H1 (cell line): ENCODE results near the gene KANSL1. TPM values are rescaled to one million over a fixed set of nuclear protein-coding genes. Genes with fewer than 3 reads are reported as not detected.

Source experiments
- CTCF ChIA-PET: fragments of 300-600 bp; sonication (Branson Sonifier 250); formaldehyde crosslinking; loops from one replicate; lab custom pipeline; 2021; ENCODE audit not compliant: partially characterized antibody; lab: Charles Lee
- POLR2A ChIA-PET: fragments of 300-600 bp; sonication (Branson Sonifier 250); formaldehyde crosslinking; loops from one replicate; lab custom pipeline; 2021; ENCODE audit warnings: inconsistent platforms; ENCODE audit not compliant: partially characterized antibody; lab: Charles Lee
- DNase-seq, 2 experiments: peaks; one replicate each; pipeline versions ENCODE4 v3.0.0 to v3.0.0-alpha.2; 2010 to 2022; ENCODE audit warnings: low spot score in 2 of 2, low read depth in 1 of 2, mixed read lengths in 1 of 2
- FAIRE-seq: peaks from 2 replicates; lab custom pipeline; 2011; peaks lifted over from hg19 to GRCh38; lab: Jason Lieb, UNC
- H2AFZ ChIP-seq: 2 replicates; pipeline ENCODE4 v1.8.1; 2012; ENCODE audit warnings: low read length, inconsistent platforms
- H2AK5ac ChIP-seq: 2 replicates; pipeline ENCODE4 v1.6.1; 2013; ENCODE audit warnings: low read depth, low read length
- H2BK120ac ChIP-seq: replicated peaks from 2 replicates; pipeline ENCODE3; 2013; ENCODE audit warnings: low read depth, low read length, inconsistent platforms
- H2BK12ac ChIP-seq: 2 replicates; pipeline ENCODE4 v1.6.1; 2013; ENCODE audit warnings: low read depth, low read length
- H2BK15ac ChIP-seq: 2 replicates; pipeline ENCODE4 v1.6.1; 2013; ENCODE audit warnings: low read length
- H2BK20ac ChIP-seq: 2 replicates; pipeline ENCODE4 v1.6.1; 2013; ENCODE audit warnings: low read length
- H2BK5ac ChIP-seq: 2 replicates; pipeline ENCODE4 v1.6.1; 2013; ENCODE audit warnings: low read depth, low read length
- H3K14ac ChIP-seq: 2 replicates; pipeline ENCODE4 v1.6.1; 2013; ENCODE audit warnings: inconsistent platforms; ENCODE audit not compliant: insufficient read length
- H3K18ac ChIP-seq: 2 replicates; pipeline ENCODE4 v1.6.1; 2013; ENCODE audit warnings: low read length; ENCODE audit errors: extremely low read depth
- H3K23ac ChIP-seq: 2 replicates; pipeline ENCODE4 v1.6.1; 2013; ENCODE audit warnings: inconsistent platforms; ENCODE audit not compliant: insufficient read length
- H3K23me2 ChIP-seq: 2 replicates; pipeline ENCODE4 v1.6.1; 2013; ENCODE audit warnings: low read depth, low read length
- H3K27ac ChIP-seq: 2 replicates; pipeline ENCODE4 v1.6.1; 2011; ENCODE audit warnings: low read depth, low read length, inconsistent platforms
- H3K27me3 ChIP-seq, 4 experiments: replicated peaks in 1 of 4; 1 replicate in 1 of 4; 2 replicates in 3 of 4; pipeline versions ENCODE4 v1.6.1 to v1.8.1; 2011 to 2013; ENCODE audit warnings: low read length in 3 of 4, mild to moderate bottlenecking in 3 of 4, inconsistent platforms in 2 of 4, mixed read lengths in 2 of 4, moderate library complexity in 1 of 4; ENCODE audit not compliant: control insufficient read depth in 3 of 4, insufficient read depth in 3 of 4; ENCODE audit errors: extremely low read depth in 1 of 4
- H3K36me3 ChIP-seq, 4 experiments: 2 replicates each; pipeline versions ENCODE4 v1.6.1 to v1.8.1; 2011 to 2013; ENCODE audit warnings: mild to moderate bottlenecking in 4 of 4, low read length in 3 of 4, moderate library complexity in 2 of 4, control low read depth in 1 of 4, inconsistent platforms in 1 of 4; ENCODE audit not compliant: insufficient read depth in 4 of 4, control insufficient read depth in 2 of 4
- H3K4ac ChIP-seq: replicated peaks from 2 replicates; pipeline ENCODE3; 2013; ENCODE audit warnings: low read length, low read depth, mixed read lengths, inconsistent platforms; ENCODE audit not compliant: insufficient read length
- H3K4me1 ChIP-seq, 4 experiments: replicated peaks in 1 of 4; 1 replicate in 1 of 4; 2 replicates in 3 of 4; pipeline versions ENCODE4 v1.6.1 to v1.8.1; 2011 to 2013; ENCODE audit warnings: low read length in 3 of 4, inconsistent platforms in 2 of 4, mixed read lengths in 1 of 4; ENCODE audit not compliant: insufficient read depth in 4 of 4, control insufficient read depth in 3 of 4
- H3K4me2 ChIP-seq, 2 experiments: 2 replicates each; pipeline versions ENCODE4 v1.6.1 to v1.8.1; 2011 to 2013; ENCODE audit warnings: low read depth in 2 of 2, low read length in 2 of 2, control low read depth in 1 of 2, inconsistent platforms in 1 of 2, mild to moderate bottlenecking in 1 of 2; ENCODE audit not compliant: insufficient read depth in 1 of 2
- H3K4me3 ChIP-seq, 4 experiments: fragments of 200-600, 300-600 bp in 1 of 4; sonication (generic), shearing (Covaris generic), sonication (Bioruptor Twin) in 1 of 4; 2 replicates each; pipeline versions ENCODE4 v1.5.1 to v1.8.1; 2011 to 2016; ENCODE audit warnings: low read length in 4 of 4, low read depth in 3 of 4, control low read depth in 2 of 4, inconsistent platforms in 2 of 4, mild to moderate bottlenecking in 2 of 4, mixed read lengths in 1 of 4, moderate library complexity in 1 of 4; ENCODE audit not compliant: insufficient read depth in 2 of 4; ENCODE audit errors: extremely low read depth in 1 of 4
- H3K56ac ChIP-seq: replicated peaks from 2 replicates; pipeline ENCODE3; 2013; ENCODE audit warnings: low read depth, mild to moderate bottlenecking, mixed read lengths, low read length, inconsistent platforms; ENCODE audit not compliant: insufficient read length
- H3K79me1 ChIP-seq: 2 replicates; pipeline ENCODE4 v1.6.1; 2013; ENCODE audit warnings: low read depth, low read length, control low read depth
- H3K79me2 ChIP-seq, 2 experiments: 2 replicates each; pipeline versions ENCODE4 v1.6.1 to v1.8.1; 2012 to 2013; ENCODE audit warnings: low read length in 2 of 2, mild to moderate bottlenecking in 2 of 2, inconsistent platforms in 1 of 2; ENCODE audit not compliant: insufficient read depth in 2 of 2, control insufficient read depth in 1 of 2
- H3K9ac ChIP-seq, 4 experiments: replicated peaks in 1 of 4; 1 replicate in 1 of 4; 2 replicates in 3 of 4; pipeline versions ENCODE4 v1.6.1 to v1.8.1; 2011 to 2013; ENCODE audit warnings: low read depth in 3 of 4, low read length in 3 of 4, control low read depth in 2 of 4, mild to moderate bottlenecking in 2 of 4, moderate library complexity in 2 of 4, inconsistent platforms in 1 of 4; ENCODE audit errors: extremely low read depth in 1 of 4
- H3K9me3 ChIP-seq, 2 experiments: 2 replicates each; pipeline versions ENCODE4 v1.6.1 to v1.8.1; 2012 to 2013; ENCODE audit warnings: mild to moderate bottlenecking in 2 of 2, moderate library complexity in 2 of 2, control low read depth in 1 of 2, inconsistent platforms in 1 of 2, low read depth in 1 of 2, low read length in 1 of 2, mixed read lengths in 1 of 2; ENCODE audit not compliant: insufficient read depth in 2 of 2
- H4K20me1 ChIP-seq, 2 experiments: replicated peaks in 1 of 2; 2 replicates each; pipeline versions ENCODE3 to v1.8.1; 2011 to 2013; ENCODE audit warnings: inconsistent platforms in 2 of 2, low read length in 2 of 2, mild to moderate bottlenecking in 1 of 2; ENCODE audit not compliant: insufficient read depth in 2 of 2, control insufficient read depth in 1 of 2
- H4K5ac ChIP-seq: 2 replicates; pipeline ENCODE4 v1.6.1; 2013; ENCODE audit warnings: low read length, low read depth, mixed read lengths, inconsistent platforms; ENCODE audit not compliant: insufficient read length
- H4K8ac ChIP-seq: 2 replicates; pipeline ENCODE4 v1.8.0; 2013; ENCODE audit warnings: mild to moderate bottlenecking, moderate library complexity, low read length, inconsistent platforms; ENCODE audit not compliant: insufficient read depth; ENCODE audit errors: extremely low read depth
- H4K91ac ChIP-seq: replicated peaks from 2 replicates; pipeline ENCODE3; 2013; ENCODE audit warnings: low read length, mixed read lengths, inconsistent platforms; ENCODE audit not compliant: insufficient read length
- CHD2 ChIP-seq: IDR thresholded peaks from 2 replicates; pipeline ENCODE4 v1.6.1; 2012; ENCODE audit warnings: low read length, improper control_type of control experiment
- CREB1 ChIP-seq: IDR thresholded peaks from 2 replicates; pipeline ENCODE4 v1.6.1; 2012; ENCODE audit warnings: inconsistent platforms
- E2F6 ChIP-seq: IDR thresholded peaks from 2 replicates; pipeline ENCODE4 v1.6.1; 2012; ENCODE audit warnings: inconsistent platforms
- JUND ChIP-seq: IDR thresholded peaks from 2 replicates; pipeline ENCODE4 v1.6.1; 2011; ENCODE audit warnings: mild to moderate bottlenecking, improper control_type of control experiment, low read length
- MAX ChIP-seq: IDR thresholded peaks from 2 replicates; pipeline ENCODE4 v1.6.1; 2012; ENCODE audit warnings: inconsistent platforms
- RAD21 ChIP-seq, 2 experiments: IDR thresholded peaks in 1 of 2; conservative IDR thresholded peaks in 1 of 2; 2 replicates each; pipeline ENCODE4 v1.6.1; 2011; ENCODE audit warnings: low read depth in 2 of 2, low read length in 2 of 2, improper control_type of control experiment in 1 of 2, inconsistent platforms in 1 of 2, mild to moderate bottlenecking in 1 of 2, moderate library complexity in 1 of 2
- SIX5 ChIP-seq: IDR thresholded peaks from 2 replicates; pipeline ENCODE4 v1.6.1; 2011; ENCODE audit warnings: mild to moderate bottlenecking, low read depth, low read length
- YY1 ChIP-seq: IDR thresholded peaks from 2 replicates; pipeline ENCODE4 v1.6.1; 2011; ENCODE audit warnings: low read depth, mild to moderate bottlenecking, low read length
- WGBS, 2 experiments: shearing (Covaris generic) in 1 of 2; methylation state at CpG; one replicate each; pipeline versions ENCODE4 v1.1.6 to v1.1.7; 2013 to 2015; ENCODE audit warnings: low lambda C conversion rate in 2 of 2, mixed read lengths in 2 of 2, inconsistent platforms in 1 of 2, low coverage in 1 of 2, missing lambda C conversion rate in 1 of 2; ENCODE audit not compliant: insufficient replicate concordance in 2 of 2, insufficient coverage in 1 of 2, insufficient read length in 1 of 2; ENCODE audit errors: extremely low coverage in 1 of 2, missing lambda C conversion rate in 1 of 2; 5-methylcytosine and 5-hydroxymethylcytosine counted together
- polyA plus RNA-seq, 7 experiments: library from polyadenylated mRNA; depleted of rRNA in 3 of 7; stranded (reverse) in 5 of 7; unstranded in 2 of 7; fragments of >200 nt in 5 of 7; fragments of 200-250 nt in 2 of 7; gene quantifications; 1 replicate in 5 of 7; 2 replicates in 1 of 7; 4 replicates in 1 of 7; pipeline versions ENCODE4 v1.2.1 to v1.2.3, GENCODE V29; 2011 to 2013; ENCODE audit warnings: missing spikeins in 2 of 7, mixed read lengths in 2 of 7
- total RNA-seq: library from RNA; stranded (reverse); fragmentation: NEBNext Ultra II Directional; extraction: Animal tissue kit (Norgen Biotek cat#: 25700); gene quantifications from 2 replicates; pipeline ENCODE4 v1.2.1, GENCODE V29; 2021

KANSL1 gene
- total and polyA plus RNA-seq, 2 of the 8 experiments (the other 6 are each of a cell fraction or from before 2014, with no cell fraction given), result 34.0 to 128 TPM

GRCh38 chr17:46212634-46213435 lies 19.6 kb upstream of the KANSL1 start:
- no peak overlapping the region for H4K5ac ChIP-seq
- no peak overlapping the region for H3K23ac ChIP-seq
- no peak overlapping the region for H2BK15ac ChIP-seq
- H3K18ac ChIP-seq, result no peak overlapping the region; the same call in 1 of the 2 replicates
- peaks cover 0 to 32% (median 12%) of the 10 kb centered on the region in 4 experiments; a peak in 7 of 8 replicates for H3K36me3 ChIP-seq
- no peak overlapping the region for H2BK12ac ChIP-seq
- no peak overlapping the region for H3K4me3 ChIP-seq
- no peak overlapping the region for H3K9ac ChIP-seq
- WGBS, 2 experiments, result 75% methylated on average over 11 of the region's 11 CpGs; no CpG with 5 or more reads in 1 of the 2 experiments
- no peaks in the 10 kb centered on the region for H3K4me1 ChIP-seq
- H2BK5ac ChIP-seq, result no peak overlapping the region
- no peak overlapping the region for H2AK5ac ChIP-seq
- H3K79me1 ChIP-seq, result peaks cover 18% of the 10 kb centered on the region
- POLR2A ChIA-PET, result interaction anchor here (0.7 to 2.2 kb wide), 5 partner anchors 13 to 634 kb away, joined by 3 to 7 read pairs (median 4); partner anchors contain the start of gene KANSL1
- no peaks in the 10 kb centered on the region for H3K23me2 ChIP-seq
- H4K20me1 ChIP-seq, result peaks cover 7 to 15% of the 10 kb centered on the region in 2 experiments
- H3K9me3 ChIP-seq, result no peaks in the 10 kb centered on the region
- no peak overlapping the region for H3K14ac ChIP-seq
- CTCF ChIA-PET, result interaction anchor here (0.5 to 6.0 kb wide), 30 partner anchors 8 to 220 kb away, joined by 3 to 84 read pairs (median 4); partner anchors contain the start of gene KANSL1
- no peak overlapping the region for H3K4me2 ChIP-seq
- H3K56ac ChIP-seq, result no peak overlapping the region
- H3K4ac ChIP-seq, result no peak overlapping the region
- no peaks in the 10 kb centered on the region for H3K27me3 ChIP-seq
- H3K27ac ChIP-seq, result no peak overlapping the region
- no peak overlapping the region for H4K8ac ChIP-seq
- DNase-seq (no peak), FAIRE-seq (peak; percentile 63)
- H2BK120ac ChIP-seq, result no peak overlapping the region
- no peak overlapping the region for H4K91ac ChIP-seq
- peaks cover 9 to 75% of the 10 kb centered on the region in 2 experiments for H3K79me2 ChIP-seq
- H2AFZ ChIP-seq, result no peak overlapping the region
- no peak overlapping the region for H2BK20ac ChIP-seq
- TF ChIP-seq SIX5 (no peak), JUND (peak; percentile 59; the same call in 1 of the 2 replicates), MAX (no peak), CREB1 (0 out of 2 replicates have a peak, but pooled peaks have one; percentile 26), YY1 (peak; percentile 44; the same call in 1 of the 2 replicates), E2F6 (no peak), CHD2 (no peak; the same call in 1 of the 2 replicates), RAD21 (IDR thresholded peaks at IDR 0.05 in 1 of 2, conservative IDR thresholded peaks at IDR 0.05 in 1 of 2; ENCODE audit: low read depth in 2 of 2, low read length in 2 of 2) (peak; percentile 75 to 79)
